Panc1 (cell line): ENCODE data around the gene NTM. TPM values are rescaled to one million over a fixed set of nuclear protein-coding genes. Genes with fewer than 3 reads are reported as not detected.

Experiments
- ATAC-seq: fragments of 200-7000 bp; cut with Tn5 transposase; 2 replicates; pipeline ENCODE4 v1.9.1; 2020; ENCODE audit warnings: mild to moderate bottlenecking, moderate library complexity
- BruUV-seq: library from RNA; stranded (reverse); fragments of 400-500 nt; replicated peaks from 2 replicates; lab custom pipeline; 2021; lab: Mats Ljungman, UMichigan
- CTCF ChIA-PET: fragments of 300-600 bp; sonication (Branson Sonifier 250); formaldehyde crosslinking; loops from one replicate; lab custom pipeline; 2022; ENCODE audit warnings: antibody characterized with exemption; lab: Charles Lee
- POLR2A ChIA-PET: fragments of 300-600 bp; sonication (Branson Sonifier 250); formaldehyde crosslinking; loops from one replicate; lab custom pipeline; 2022; ENCODE audit warnings: antibody characterized with exemption; lab: Charles Lee
- DNase-seq: peaks from one replicate; pipeline ENCODE4 v3.0.0-alpha.2; 2010; ENCODE audit warnings: low read depth, low spot score
- H3K27ac ChIP-seq: 2 replicates; pipeline ENCODE4 v1.5.1; 2011; ENCODE audit warnings: mild to moderate bottlenecking, low read length, inconsistent platforms
- H3K27me3 ChIP-seq: fragments of 200-500 bp; sonication (Bioruptor generic); 2 replicates; pipeline ENCODE4 v1.6.0; 2014; ENCODE audit warnings: low read length, inconsistent platforms; ENCODE audit not compliant: control insufficient read depth, insufficient read depth
- H3K36me3 ChIP-seq: fragments of 200-500 bp; sonication (Bioruptor generic); 2 replicates; pipeline ENCODE4 v1.5.1; 2014; ENCODE audit warnings: inconsistent platforms, mild to moderate bottlenecking, low read length, moderate library complexity; ENCODE audit not compliant: control insufficient read depth, insufficient read depth
- H3K4me1 ChIP-seq: 2 replicates; pipeline ENCODE4 v1.5.1; 2011; ENCODE audit warnings: inconsistent platforms, mild to moderate bottlenecking, low read length, moderate library complexity; ENCODE audit not compliant: control insufficient read depth, insufficient read depth
- H3K4me3 ChIP-seq, 2 experiments: 2 replicates each; pipeline ENCODE4 v1.5.1; 2011 to 2012; ENCODE audit warnings: low read depth in 2 of 2, low read length in 2 of 2, mild to moderate bottlenecking in 2 of 2, inconsistent platforms in 1 of 2, moderate library complexity in 1 of 2
- H3K9me3 ChIP-seq: fragments of 200-500 bp; sonication (Bioruptor generic); 2 replicates; pipeline ENCODE4 v1.5.1; 2014; ENCODE audit warnings: low read depth, mild to moderate bottlenecking, inconsistent platforms, low read length, moderate library complexity; ENCODE audit not compliant: control insufficient read depth, insufficient read depth
- POLR2AphosphoS5 ChIP-seq: IDR thresholded peaks from 2 replicates; pipeline ENCODE4 v1.6.1; 2012; ENCODE audit warnings: mild to moderate bottlenecking, low read depth, low read length, moderate library complexity
- SIN3A ChIP-seq: IDR thresholded peaks from 2 replicates; pipeline ENCODE4 v1.6.1; 2012; ENCODE audit warnings: low read depth, mild to moderate bottlenecking, low read length, moderate library complexity, borderline replicate concordance; ENCODE audit not compliant: insufficient read depth
- TCF7L2 ChIP-seq: IDR thresholded peaks from 2 replicates; pipeline ENCODE4 v1.6.1; 2011; ENCODE audit warnings: mild to moderate bottlenecking, low read depth, low read length, inconsistent platforms
- in situ Hi-C: cut with HindIII; loops from 2 replicates; pipeline ENCODE4 v1.10.0; 2016; ENCODE audit warnings: low sequenced_read_pairs, low pct_unique_long_range_greater_than_20kb
- intact Hi-C: fragments of 100-400 bp; cut with micrococcal nuclease; formaldehyde crosslinking; loops from one replicate; pipeline ENCODE4 v1.10.0; 2022; ENCODE audit not compliant: unreplicated experiment
- total RNA-seq: library from RNA; stranded (reverse); gene quantifications from one replicate; pipeline ENCODE4 v1.2.1, GENCODE V29; 2021; ENCODE audit not compliant: unreplicated experiment
- TF ChIP-seq, protein P1 (sequence below): fragments of 450-650 bp; IDR thresholded peaks from 2 replicates; pipeline ENCODE4 v1.5.1; 2017; ENCODE audit warnings: mild to moderate bottlenecking
- TF ChIP-seq, protein P2 (sequence below), 2 experiments: IDR thresholded peaks; 2 replicates each; pipeline ENCODE4 v1.6.1; 2011 to 2012; ENCODE audit warnings: low read depth in 2 of 2, control low read depth in 1 of 2, low read length in 1 of 2, mild to moderate bottlenecking in 1 of 2, moderate library complexity in 1 of 2; ENCODE audit not compliant: insufficient read depth in 1 of 2

NTM gene
- total RNA-seq, 1 experiment from 2014 or later = 0.10 TPM

DNA sequence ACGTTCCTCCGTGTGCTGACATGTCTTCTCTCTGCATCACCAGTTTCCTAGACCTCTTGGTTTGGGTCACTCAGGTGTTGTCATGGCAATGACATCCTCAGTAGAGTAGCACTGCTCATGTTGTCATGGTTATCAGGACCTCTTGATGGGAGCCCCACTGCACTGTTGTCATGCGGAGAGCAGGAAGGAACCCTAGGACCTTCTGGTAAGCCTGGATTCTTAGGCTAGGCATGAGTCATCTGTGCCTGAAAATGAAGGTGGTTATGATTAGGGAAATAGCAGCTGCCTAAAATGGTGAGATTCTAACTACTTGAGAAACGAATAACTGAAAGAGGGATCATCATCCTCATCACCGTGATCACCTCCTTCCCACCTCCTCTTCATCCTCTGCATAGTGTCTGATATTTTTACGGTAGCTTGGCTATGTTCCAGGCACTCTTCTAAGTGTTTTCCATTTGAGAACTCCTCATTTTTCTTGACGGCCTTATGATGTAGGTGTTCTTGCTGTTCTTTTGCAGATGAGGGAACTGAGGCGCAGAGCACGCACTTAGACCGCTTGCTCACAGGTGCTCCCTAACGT is 858.4 kb downstream of the NTM start:
- Histone ChIP-seq H3K4me3 (no peak overlapping the region), H3K27ac (no peak overlapping the region), H3K4me1 (no peaks in the 10 kb centered on the region), H3K9me3 (no peaks in the 10 kb centered on the region), H3K27me3 (no peaks in the 10 kb centered on the region), H3K36me3 (no peaks in the 10 kb centered on the region)
- intact Hi-C loops = no loop called here
- ChIA-PET CTCF (no interaction called here), POLR2A (no interaction called here)
- in situ Hi-C loops = no loop called here
- TF ChIP-seq SIN3A (no peak), POLR2AphosphoS5 (no peak), TCF7L2 (no peak)
- TF ChIP-seq, protein P1, sequence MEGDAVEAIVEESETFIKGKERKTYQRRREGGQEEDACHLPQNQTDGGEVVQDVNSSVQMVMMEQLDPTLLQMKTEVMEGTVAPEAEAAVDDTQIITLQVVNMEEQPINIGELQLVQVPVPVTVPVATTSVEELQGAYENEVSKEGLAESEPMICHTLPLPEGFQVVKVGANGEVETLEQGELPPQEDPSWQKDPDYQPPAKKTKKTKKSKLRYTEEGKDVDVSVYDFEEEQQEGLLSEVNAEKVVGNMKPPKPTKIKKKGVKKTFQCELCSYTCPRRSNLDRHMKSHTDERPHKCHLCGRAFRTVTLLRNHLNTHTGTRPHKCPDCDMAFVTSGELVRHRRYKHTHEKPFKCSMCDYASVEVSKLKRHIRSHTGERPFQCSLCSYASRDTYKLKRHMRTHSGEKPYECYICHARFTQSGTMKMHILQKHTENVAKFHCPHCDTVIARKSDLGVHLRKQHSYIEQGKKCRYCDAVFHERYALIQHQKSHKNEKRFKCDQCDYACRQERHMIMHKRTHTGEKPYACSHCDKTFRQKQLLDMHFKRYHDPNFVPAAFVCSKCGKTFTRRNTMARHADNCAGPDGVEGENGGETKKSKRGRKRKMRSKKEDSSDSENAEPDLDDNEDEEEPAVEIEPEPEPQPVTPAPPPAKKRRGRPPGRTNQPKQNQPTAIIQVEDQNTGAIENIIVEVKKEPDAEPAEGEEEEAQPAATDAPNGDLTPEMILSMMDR = no peak
- TF ChIP-seq, protein P2, sequence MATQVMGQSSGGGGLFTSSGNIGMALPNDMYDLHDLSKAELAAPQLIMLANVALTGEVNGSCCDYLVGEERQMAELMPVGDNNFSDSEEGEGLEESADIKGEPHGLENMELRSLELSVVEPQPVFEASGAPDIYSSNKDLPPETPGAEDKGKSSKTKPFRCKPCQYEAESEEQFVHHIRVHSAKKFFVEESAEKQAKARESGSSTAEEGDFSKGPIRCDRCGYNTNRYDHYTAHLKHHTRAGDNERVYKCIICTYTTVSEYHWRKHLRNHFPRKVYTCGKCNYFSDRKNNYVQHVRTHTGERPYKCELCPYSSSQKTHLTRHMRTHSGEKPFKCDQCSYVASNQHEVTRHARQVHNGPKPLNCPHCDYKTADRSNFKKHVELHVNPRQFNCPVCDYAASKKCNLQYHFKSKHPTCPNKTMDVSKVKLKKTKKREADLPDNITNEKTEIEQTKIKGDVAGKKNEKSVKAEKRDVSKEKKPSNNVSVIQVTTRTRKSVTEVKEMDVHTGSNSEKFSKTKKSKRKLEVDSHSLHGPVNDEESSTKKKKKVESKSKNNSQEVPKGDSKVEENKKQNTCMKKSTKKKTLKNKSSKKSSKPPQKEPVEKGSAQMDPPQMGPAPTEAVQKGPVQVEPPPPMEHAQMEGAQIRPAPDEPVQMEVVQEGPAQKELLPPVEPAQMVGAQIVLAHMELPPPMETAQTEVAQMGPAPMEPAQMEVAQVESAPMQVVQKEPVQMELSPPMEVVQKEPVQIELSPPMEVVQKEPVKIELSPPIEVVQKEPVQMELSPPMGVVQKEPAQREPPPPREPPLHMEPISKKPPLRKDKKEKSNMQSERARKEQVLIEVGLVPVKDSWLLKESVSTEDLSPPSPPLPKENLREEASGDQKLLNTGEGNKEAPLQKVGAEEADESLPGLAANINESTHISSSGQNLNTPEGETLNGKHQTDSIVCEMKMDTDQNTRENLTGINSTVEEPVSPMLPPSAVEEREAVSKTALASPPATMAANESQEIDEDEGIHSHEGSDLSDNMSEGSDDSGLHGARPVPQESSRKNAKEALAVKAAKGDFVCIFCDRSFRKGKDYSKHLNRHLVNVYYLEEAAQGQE (IDR thresholded peaks at IDR 0.05; ENCODE audit: insufficient read depth in 1 of 2, low read depth in 2 of 2, low read length in 1 of 2) = no peak
- DNase-seq = no peak
- no peak for ATAC-seq
- BruUV-seq = no TSS peak

DNA sequence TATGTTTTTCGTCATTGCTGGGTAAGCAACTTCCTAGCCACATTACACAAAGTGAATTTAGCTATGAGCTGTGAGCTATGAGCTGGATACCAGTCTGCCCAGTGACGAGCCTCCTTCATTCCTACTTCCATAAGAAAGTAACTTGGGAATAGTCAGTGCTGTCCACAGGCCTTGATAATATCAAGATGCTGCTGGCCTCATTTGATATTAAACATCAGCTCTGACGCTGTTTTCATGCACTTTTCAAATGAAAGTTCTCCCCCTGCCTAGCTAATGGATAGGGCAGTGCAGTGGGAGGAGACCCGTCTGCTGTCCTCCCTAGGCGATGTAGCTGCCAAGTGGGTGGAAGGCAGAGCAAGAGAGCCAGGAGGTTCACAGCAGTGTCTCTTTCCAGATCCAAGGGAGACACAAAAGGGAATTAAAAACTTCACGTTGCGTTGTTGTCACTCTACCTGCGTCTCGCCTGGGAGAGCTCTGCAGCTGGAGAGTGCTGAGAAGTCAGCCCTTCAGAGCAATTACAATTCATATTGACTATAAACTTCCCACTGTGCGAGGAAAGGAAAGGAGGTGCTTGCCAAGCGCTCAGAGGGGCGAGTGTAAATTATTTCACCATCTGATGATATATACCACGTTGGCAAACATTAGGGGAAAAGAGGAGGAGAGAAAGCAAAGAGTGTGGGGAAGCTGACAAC is 861.4 kb downstream of the NTM start:
- Histone ChIP-seq H3K9me3 (no peaks in the 10 kb centered on the region), H3K4me1 (no peaks in the 10 kb centered on the region), H3K27me3 (no peaks in the 10 kb centered on the region), H3K27ac (no peak overlapping the region), H3K4me3 (no peak overlapping the region), H3K36me3 (no peaks in the 10 kb centered on the region)
- in situ Hi-C loops (no loop called here), intact Hi-C loops (no loop called here)
- POLR2A ChIA-PET = no interaction called here
- CTCF ChIA-PET = no interaction called here
- DNase-seq (no peak), ATAC-seq (no peak)
- no TSS peak for BruUV-seq
- no peak for TF ChIP-seq TCF7L2
- TF ChIP-seq, protein P2 (IDR thresholded peaks at IDR 0.05; ENCODE audit: insufficient read depth in 1 of 2, low read depth in 2 of 2, low read length in 1 of 2) = no peak
- no peak for TF ChIP-seq POLR2AphosphoS5
- TF ChIP-seq, protein P1 = no peak
